GM12878 (cell line): Measurements from ENCODE around the gene RPLP2. TPM values are rescaled to one million over a fixed set of nuclear protein-coding genes. Genes with fewer than 3 reads are reported as not detected.

Source experiments
- ATAC-seq: fragments of 200-7000 bp; cut with Tn5 transposase; 3 replicates; pipeline ENCODE4 v1.9.1; 2020; ENCODE audit warnings: mild to moderate bottlenecking, moderate library complexity
- BruUV-seq: library from RNA; stranded (reverse); fragments of 400-500 nt; replicated peaks from 2 replicates; lab custom pipeline; 2021; lab: Mats Ljungman, UMichigan
- CTCF ChIA-PET: fragments of 300-600 bp; sonication (Branson Sonifier 250); formaldehyde crosslinking; extraction: SDS; loops from one replicate; lab custom pipeline; 2021; ENCODE audit warnings: inconsistent platforms; lab: Yijun Ruan, JAX
- POLR2A ChIA-PET: fragments of 350-600 bp; formaldehyde crosslinking; extraction: SDS; loops from one replicate; lab custom pipeline; 2021; ENCODE audit warnings: inconsistent platforms; lab: Charles Lee
- RAD21 ChIA-PET: fragments of 300-600 bp; sonication (Branson Sonifier 250); formaldehyde crosslinking; loops from one replicate; lab custom pipeline; 2023; ENCODE audit warnings: antibody characterized with exemption; ENCODE audit not compliant: unreplicated experiment; lab: Charles Lee
- SMC1A ChIA-PET: fragments of 300-600 bp; sonication (Branson Sonifier 250); formaldehyde crosslinking; loops from one replicate; lab custom pipeline; 2023; ENCODE audit not compliant: unreplicated experiment, uncharacterized antibody; lab: Charles Lee
- DNase-seq: peaks from one replicate; pipeline ENCODE4 v3.0.0-alpha.2; 2011; ENCODE audit warnings: low read depth, low spot score
- FAIRE-seq: peaks from 3 replicates; lab custom pipeline; 2011; peaks lifted over from hg19 to GRCh38; lab: Jason Lieb, UNC
- H2AFZ ChIP-seq: 2 replicates; pipeline ENCODE4 v1.6.0; 2011; ENCODE audit warnings: low read depth, low read length, control low read depth; ENCODE audit not compliant: control insufficient read depth
- H3K27ac ChIP-seq: 2 replicates; pipeline ENCODE4 v1.5.1; 2011; ENCODE audit warnings: control low read depth; ENCODE audit not compliant: control insufficient read depth, insufficient read depth
- H3K27me3 ChIP-seq, 2 experiments: replicated peaks in 1 of 2; 2 replicates each; pipeline versions ENCODE4 v1.6.0 to v1.6.1; 2011; ENCODE audit warnings: low read length in 1 of 2; ENCODE audit not compliant: control insufficient read depth in 2 of 2, insufficient read depth in 2 of 2
- H3K36me3 ChIP-seq, 2 experiments: 2 replicates each; pipeline ENCODE4 v1.5.1; 2011; ENCODE audit warnings: low read length in 1 of 2; ENCODE audit not compliant: control insufficient read depth in 2 of 2, insufficient read depth in 2 of 2
- H3K4me1 ChIP-seq: 2 replicates; pipeline ENCODE4 v1.6.1; 2011; ENCODE audit warnings: mild to moderate bottlenecking, low read length, moderate library complexity, mixed read lengths; ENCODE audit not compliant: control insufficient read depth, insufficient read depth
- H3K4me2 ChIP-seq: 2 replicates; pipeline ENCODE4 v1.6.0; 2011; ENCODE audit warnings: control low read depth; ENCODE audit not compliant: control insufficient read depth, insufficient read depth
- H3K4me3 ChIP-seq: fragments of 200-600 bp; sonication (generic); 2 replicates; pipeline ENCODE4 v1.5.1; 2016
- H3K79me2 ChIP-seq: 2 replicates; pipeline ENCODE4 v1.6.0; 2011; ENCODE audit warnings: low read length; ENCODE audit not compliant: control insufficient read depth, insufficient read depth
- H3K9ac ChIP-seq: 2 replicates; pipeline ENCODE4 v1.8.0; 2011; ENCODE audit warnings: low read length, control low read depth, mixed read lengths; ENCODE audit not compliant: control insufficient read depth, insufficient read depth
- H3K9me3 ChIP-seq: replicated peaks from 3 replicates; pipeline ENCODE4 v1.5.1; 2011; ENCODE audit warnings: mild to moderate bottlenecking, low read length; ENCODE audit not compliant: control insufficient read depth, insufficient read depth
- H4K20me1 ChIP-seq: 2 replicates; pipeline ENCODE4 v1.6.0; 2011; ENCODE audit not compliant: control insufficient read depth, insufficient read depth
- JUND ChIP-seq: IDR thresholded peaks from 2 replicates; pipeline ENCODE4 v1.6.1; 2012; ENCODE audit warnings: low read depth, mild to moderate bottlenecking, low read length, improper control_type of control experiment, moderate library complexity
- MEF2A ChIP-seq: IDR thresholded peaks from 2 replicates; pipeline ENCODE4 v1.6.1; 2011; ENCODE audit warnings: low read depth, mild to moderate bottlenecking, low read length, moderate library complexity; ENCODE audit not compliant: insufficient read depth
- SMAD1 ChIP-seq: fragments of 450-650 bp; IDR thresholded peaks from 2 replicates; pipeline ENCODE4 v1.6.1; 2018; ENCODE audit warnings: mild to moderate bottlenecking, low read depth; ENCODE audit not compliant: partially characterized antibody
- SMC3 ChIP-seq: IDR thresholded peaks from 2 replicates; pipeline ENCODE4 v1.6.1; 2011; ENCODE audit warnings: low read length, improper control_type of control experiment, borderline replicate concordance
- USF2 ChIP-seq: IDR thresholded peaks from 2 replicates; pipeline ENCODE4 v1.6.1; 2011; ENCODE audit warnings: low read depth, low read length, improper control_type of control experiment, borderline replicate concordance
- WGBS: methylation state at CpG from one replicate; pipeline ENCODE4 v1.1.6; 2016; ENCODE audit warnings: low lambda C conversion rate; ENCODE audit not compliant: insufficient replicate concordance, insufficient coverage; ENCODE audit errors: missing lambda C conversion rate; 5-methylcytosine and 5-hydroxymethylcytosine counted together
- in situ Hi-C: fragments of 300-500 bp; cut with MboI; formaldehyde crosslinking; loops from 9 replicates; pipeline ENCODE4 v1.14.3; 2018; ENCODE audit warnings: mixed read lengths
- intact Hi-C: fragments of 100-400 bp; cut with micrococcal nuclease; formaldehyde crosslinking; loops from one replicate; pipeline ENCODE4 v1.14.2; 2022; ENCODE audit not compliant: unreplicated experiment
- polyA plus RNA-seq, 11 experiments: library from polyadenylated mRNA; depleted of rRNA in 4 of 11; unstranded in 6 of 11; stranded (reverse) in 5 of 11; fragments of >200 nt; fragmentation: Nextera tagmentation in 4 of 11; fragmentation: Illumina TruSeq in 1 of 11; extraction: Ambion mirVana in 4 of 11; extraction: Trizol in 1 of 11; gene quantifications; 1 replicate in 1 of 11; 2 replicates in 10 of 11; pipeline versions ENCODE4 v1.2.1 to v1.2.3, GENCODE V29; 2011 to 2016; ENCODE audit warnings: inconsistent platforms in 2 of 11, missing spikeins in 2 of 11, low read depth in 1 of 11
- total RNA-seq, 4 experiments: library from RNA; depleted of rRNA in 3 of 4; stranded (reverse); fragments of >200 nt in 3 of 4; fragmentation: Illumina TruSeq in 1 of 4; extraction: Trizol in 1 of 4; gene quantifications; 2 replicates each; pipeline versions ENCODE4 v1.2.1 to v1.2.3, GENCODE V29; 2013 to 2021

RPLP2 gene
- total and polyA plus RNA-seq, 10 of the 15 experiments (the other 5 are each of a cell fraction or from before 2014, with no cell fraction given) = 488 to 3,558 (median 1,481) TPM

- no peaks in the 10 kb centered on the region for H3K36me3 ChIP-seq
- H4K20me1 ChIP-seq = no peaks in the 10 kb centered on the region
- intact Hi-C loops (no loop called here), in situ Hi-C loops (loop anchor here (10.0 kb wide), 2 partner anchors 208 to 1008 kb away; partner anchors contain the start of gene LSP1)
- ChIA-PET SMC1A (no interaction called here), CTCF (interaction anchor here (0.6 to 3.4 kb wide), 4 partner anchors 78 to 212 kb away, joined by 3 to 23 read pairs (median 3); no protein-coding TSS in a partner anchor), POLR2A (interaction anchor here (0.6 to 1.2 kb wide), 2 partner anchors 8 to 41 kb away, joined by 4 to 7 read pairs; no protein-coding TSS in a partner anchor), RAD21 (interaction anchor here (1.2 to 1.4 kb wide), 3 partner anchors 14 to 204 kb away, joined by 3 read pairs; partner anchors contain the start of genes CD151 and RPLP2)
- peaks cover 8% of the 10 kb centered on the region for H3K79me2 ChIP-seq
- H3K4me3 ChIP-seq = no peak overlapping the region
- FAIRE-seq = peak; percentile 13
- H3K4me1 ChIP-seq = peaks cover 8% of the 10 kb centered on the region
- H3K4me2 ChIP-seq = no peak overlapping the region
- 28% methylated on average over 11 of the region's 11 CpGs for WGBS
- no peak overlapping the region for H2AFZ ChIP-seq
- H3K27me3 ChIP-seq = no peaks in the 10 kb centered on the region; a peak in 1 of 4 replicates
- no peak overlapping the region for H3K27ac ChIP-seq
- no peak overlapping the region for H3K9ac ChIP-seq
- no peak for ATAC-seq
- no peak for DNase-seq
- H3K9me3 ChIP-seq = no peaks in the 10 kb centered on the region
- TF ChIP-seq SMC3 (no peak), MEF2A (no peak), USF2 (no peak), JUND (no peak), SMAD1 (no peak)
- no TSS peak for BruUV-seq
These were observed 36.8 kb downstream of the RPLP2 start for GRCh38 chr11:846496-847098.
